Measurements from ENCODE around the gene FBXL20.

GRCh38 chr17:39380144-39380543 is 21.3 kb downstream of the FBXL20 start:
- no peak for TF ChIP-seq CTCF (conservative IDR thresholded peaks at IDR 0.05; ENCODE audit: low read length)
- TF ChIP-seq EZH2phosphoT487 (IDR thresholded peaks at IDR 0.05; ENCODE audit: borderline replicate concordance), result no peak

Measured in Loucy (cell line).